ENCODE data around the gene HS6ST3.

The HS6ST3 gene

DNA sequence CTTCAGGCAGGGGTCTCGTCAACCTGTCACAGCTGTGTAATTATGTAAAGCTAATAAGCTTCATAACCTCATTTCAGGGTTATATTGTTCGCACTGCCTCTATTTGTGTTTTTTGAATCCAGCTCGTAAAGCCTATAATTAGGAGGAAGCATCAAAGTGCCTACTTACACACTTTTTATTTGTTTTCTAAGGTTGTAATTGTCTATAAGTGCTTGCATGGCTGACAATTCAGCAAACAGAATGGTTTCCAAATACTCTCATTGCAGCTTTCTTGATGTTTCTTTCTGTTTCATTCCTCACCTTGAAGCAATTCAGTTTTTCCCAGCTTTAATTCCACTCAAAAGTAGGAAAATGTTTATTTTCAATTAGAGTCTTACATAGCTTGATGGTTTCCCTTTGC, 336.3 kb downstream of the HS6ST3 start:
- H3K27ac Mint-ChIP-seq, result no peak overlapping the region
- no peaks in the 10 kb centered on the region for H3K4me1 Mint-ChIP-seq
- DNase-seq (ENCODE audit: low spot score in 2 of 2) (no peak), ATAC-seq (ENCODE audit: low read depth) (no peak)
- no peak overlapping the region for H3K4me3 Mint-ChIP-seq
- no peaks in the 10 kb centered on the region for H3K27me3 Mint-ChIP-seq
- peaks cover 4% of the 10 kb centered on the region for H3K9me3 Mint-ChIP-seq
- H3K36me3 Mint-ChIP-seq, result no peaks in the 10 kb centered on the region

DNA sequence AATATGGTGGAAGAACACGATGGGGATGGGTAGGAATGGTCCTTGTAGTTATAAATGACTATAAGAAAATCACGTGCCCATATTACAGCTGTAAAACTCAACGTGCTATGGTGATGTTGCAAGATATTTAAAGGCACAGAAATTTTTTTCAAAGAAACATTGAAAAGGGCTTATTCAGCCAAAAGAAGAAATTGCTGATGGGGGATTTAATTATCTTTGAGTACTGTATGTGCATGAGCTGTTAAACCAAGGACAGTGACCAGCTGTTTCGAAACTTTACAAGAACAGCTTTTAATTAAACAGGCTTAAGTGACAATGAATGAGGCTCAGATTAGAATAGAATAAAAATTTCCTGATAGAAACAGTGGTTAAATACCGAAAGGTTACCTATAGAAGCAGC, 339.0 kb downstream of the HS6ST3 start:
- Mint-ChIP-seq H3K9me3 (peaks cover 2% of the 10 kb centered on the region), H3K27ac (no peak overlapping the region), H3K4me3 (no peak overlapping the region), H3K36me3 (no peaks in the 10 kb centered on the region), H3K4me1 (no peaks in the 10 kb centered on the region), H3K27me3 (no peaks in the 10 kb centered on the region)
- DNase-seq (ENCODE audit: low spot score in 2 of 2) (no peak), ATAC-seq (ENCODE audit: low read depth) (no peak)

DNA sequence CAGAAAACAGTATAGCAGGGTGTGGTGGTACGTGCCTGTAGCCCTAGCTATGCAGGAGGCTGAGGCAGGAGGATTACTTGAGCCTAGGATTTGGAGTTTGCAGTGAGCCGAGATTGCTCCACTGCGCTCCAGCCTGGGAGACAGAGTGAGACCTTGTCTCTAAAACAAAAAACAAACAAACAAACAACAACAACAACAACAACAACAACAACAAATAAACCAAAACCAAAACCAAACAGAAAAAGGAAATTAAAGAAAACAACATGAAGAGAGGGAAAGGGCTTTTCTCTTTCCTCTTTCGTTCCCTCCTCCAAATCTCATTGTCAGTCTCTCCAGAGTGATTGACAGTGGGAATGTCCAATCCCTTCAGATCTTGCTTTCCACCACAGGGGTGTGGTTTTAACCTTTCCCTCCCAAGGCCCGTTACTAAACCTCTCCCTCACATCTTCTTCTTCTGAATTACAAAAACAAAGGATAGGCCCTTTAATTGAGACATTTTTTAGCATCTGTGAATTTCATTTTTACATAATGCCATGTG, 341.2 kb downstream of the HS6ST3 start:
- H3K9me3 Mint-ChIP-seq, result peaks cover 5% of the 10 kb centered on the region
- H3K27me3 Mint-ChIP-seq, result no peaks in the 10 kb centered on the region
- H3K4me1 Mint-ChIP-seq, result no peaks in the 10 kb centered on the region
- no peak overlapping the region for H3K27ac Mint-ChIP-seq
- no peak overlapping the region for H3K4me3 Mint-ChIP-seq
- H3K36me3 Mint-ChIP-seq, result no peaks in the 10 kb centered on the region
- ATAC-seq (ENCODE audit: low read depth) (no peak), DNase-seq (ENCODE audit: low spot score in 2 of 2) (no peak)

GRCh38 chr13:96444676-96445075, 354.8 kb downstream of the HS6ST3 start:
- H3K9me3 Mint-ChIP-seq, result peaks cover 7% of the 10 kb centered on the region

GRCh38 chr13:96449920-96450319, 360.0 kb downstream of the HS6ST3 start:
- Mint-ChIP-seq H3K27ac (no peak overlapping the region), H3K9me3 (peaks cover 2% of the 10 kb centered on the region), H3K27me3 (no peaks in the 10 kb centered on the region), H3K4me1 (no peaks in the 10 kb centered on the region), H3K36me3 (no peaks in the 10 kb centered on the region), H3K4me3 (no peak overlapping the region)
- no peak for ATAC-seq (ENCODE audit: low read depth)
- no peak for DNase-seq (ENCODE audit: low spot score in 2 of 2)

More at GRCh38 chr13:96444676-96445075, 354.8 kb downstream of the HS6ST3 start:
- no peak overlapping the region for H3K4me3 Mint-ChIP-seq
- no peaks in the 10 kb centered on the region for H3K4me1 Mint-ChIP-seq
- ATAC-seq (ENCODE audit: low read depth) (no peak), DNase-seq (ENCODE audit: low spot score in 2 of 2) (no peak)
- no peaks in the 10 kb centered on the region for H3K36me3 Mint-ChIP-seq
- no peak overlapping the region for H3K27ac Mint-ChIP-seq
- H3K27me3 Mint-ChIP-seq, result no peaks in the 10 kb centered on the region

DNA sequence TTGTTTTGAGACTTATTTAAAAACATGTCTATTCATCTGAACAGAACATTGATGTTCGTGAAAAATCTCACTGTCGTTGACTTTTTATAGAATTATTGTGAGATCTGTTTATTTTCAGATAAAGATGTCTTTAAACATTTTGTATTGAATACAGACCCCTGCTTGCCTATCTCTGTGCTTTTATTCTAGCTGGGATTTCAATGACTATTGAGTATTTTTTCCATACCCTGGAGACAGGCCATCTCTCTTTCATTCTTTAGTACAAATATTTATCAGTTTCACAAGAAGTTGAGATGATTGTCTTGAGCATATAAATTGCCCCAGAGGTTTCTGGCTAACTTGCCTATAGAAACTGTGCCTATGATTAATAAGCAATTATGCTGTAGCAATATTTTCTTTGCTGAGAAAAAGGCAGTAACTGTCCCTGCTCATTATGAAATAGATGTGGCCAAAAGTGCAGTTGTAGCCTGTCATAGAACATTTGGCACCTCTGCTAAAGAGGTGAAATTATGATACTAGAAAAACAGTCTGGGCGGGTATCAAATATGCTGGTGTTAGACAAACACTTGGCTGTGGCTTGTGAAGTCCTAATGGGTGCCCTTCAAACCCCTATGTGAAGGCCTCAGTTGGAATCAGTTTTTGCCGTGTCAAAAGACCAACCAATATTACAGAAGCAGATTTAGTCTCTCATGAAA, 360.6 kb downstream of the HS6ST3 start:
- ATAC-seq (ENCODE audit: low read depth) (no peak), DNase-seq (ENCODE audit: low spot score in 2 of 2) (no peak)
- H3K27me3 Mint-ChIP-seq, result no peaks in the 10 kb centered on the region
- H3K4me1 Mint-ChIP-seq, result no peaks in the 10 kb centered on the region
- no peaks in the 10 kb centered on the region for H3K36me3 Mint-ChIP-seq
- H3K4me3 Mint-ChIP-seq, result no peak overlapping the region
- H3K9me3 Mint-ChIP-seq, result peaks cover 2% of the 10 kb centered on the region
- no peak overlapping the region for H3K27ac Mint-ChIP-seq

DNA sequence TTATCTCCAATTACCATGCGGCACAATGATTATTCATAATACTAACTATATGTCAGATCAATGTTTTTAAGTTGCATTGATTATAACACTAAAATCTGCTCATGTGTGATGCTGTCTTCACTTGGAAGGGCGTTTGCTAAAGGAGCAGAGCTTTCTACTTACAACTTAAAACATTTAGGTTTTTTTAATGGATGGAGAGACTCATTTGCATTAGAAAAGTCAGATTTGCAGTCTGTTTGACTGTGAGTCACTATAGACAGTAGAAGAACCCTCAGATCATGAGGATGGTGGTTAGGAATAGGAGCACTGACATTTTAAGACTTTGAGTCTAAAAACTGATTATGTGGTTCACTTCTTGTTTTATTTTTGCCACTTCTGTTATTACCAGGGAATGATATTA, 364.6 kb downstream of the HS6ST3 start:
- ATAC-seq (ENCODE audit: low read depth), result no peak
- DNase-seq (ENCODE audit: low spot score in 2 of 2), result no peak
- H3K27me3 Mint-ChIP-seq, result no peaks in the 10 kb centered on the region

GRCh38 chr13:96460609-96461008, 370.7 kb downstream of the HS6ST3 start:
- H3K4me3 Mint-ChIP-seq, result no peak overlapping the region
- no peaks in the 10 kb centered on the region for H3K27me3 Mint-ChIP-seq
- no peaks in the 10 kb centered on the region for H3K36me3 Mint-ChIP-seq
- no peak for ATAC-seq (ENCODE audit: low read depth)
- no peak for DNase-seq (ENCODE audit: low spot score in 2 of 2)
- H3K9me3 Mint-ChIP-seq, result peaks cover 4% of the 10 kb centered on the region
- no peaks in the 10 kb centered on the region for H3K4me1 Mint-ChIP-seq
- H3K27ac Mint-ChIP-seq, result no peak overlapping the region

More for the DNA sequence above, 364.6 kb downstream of the HS6ST3 start:
- Mint-ChIP-seq H3K4me3 (no peak overlapping the region), H3K9me3 (no peaks in the 10 kb centered on the region), H3K27ac (no peak overlapping the region), H3K4me1 (no peaks in the 10 kb centered on the region), H3K36me3 (no peaks in the 10 kb centered on the region)

GRCh38 chr13:96473526-96474180, 383.7 kb downstream of the HS6ST3 start:
- no peaks in the 10 kb centered on the region for H3K27me3 Mint-ChIP-seq
- H3K4me1 Mint-ChIP-seq, result no peaks in the 10 kb centered on the region
- peaks cover 2% of the 10 kb centered on the region for H3K9me3 Mint-ChIP-seq
- ATAC-seq (ENCODE audit: low read depth) (no peak), DNase-seq (ENCODE audit: low spot score in 2 of 2) (no peak)
- no peak overlapping the region for H3K4me3 Mint-ChIP-seq
- H3K27ac Mint-ChIP-seq, result no peak overlapping the region
- H3K36me3 Mint-ChIP-seq, result no peaks in the 10 kb centered on the region

GRCh38 chr13:96474181-96474557, 384.3 kb downstream of the HS6ST3 start:
- no peaks in the 10 kb centered on the region for H3K27me3 Mint-ChIP-seq
- no peak for ATAC-seq (ENCODE audit: low read depth)

GRCh38 chr13:96475103-96475502, 385.2 kb downstream of the HS6ST3 start:
- ATAC-seq (ENCODE audit: low read depth) (no peak), DNase-seq (ENCODE audit: low spot score in 2 of 2) (no peak)
- H3K27ac Mint-ChIP-seq, result no peak overlapping the region
- H3K4me1 Mint-ChIP-seq, result no peaks in the 10 kb centered on the region
- no peaks in the 10 kb centered on the region for H3K9me3 Mint-ChIP-seq
- no peak overlapping the region for H3K4me3 Mint-ChIP-seq
- no peaks in the 10 kb centered on the region for H3K36me3 Mint-ChIP-seq
- H3K27me3 Mint-ChIP-seq, result no peaks in the 10 kb centered on the region

More at GRCh38 chr13:96474181-96474557, 384.3 kb downstream of the HS6ST3 start:
- H3K4me3 Mint-ChIP-seq, result no peak overlapping the region
- peaks cover 2% of the 10 kb centered on the region for H3K9me3 Mint-ChIP-seq
- no peaks in the 10 kb centered on the region for H3K4me1 Mint-ChIP-seq
- no peak overlapping the region for H3K27ac Mint-ChIP-seq
- DNase-seq (ENCODE audit: low spot score in 2 of 2), result no peak
- H3K36me3 Mint-ChIP-seq, result no peaks in the 10 kb centered on the region

DNA sequence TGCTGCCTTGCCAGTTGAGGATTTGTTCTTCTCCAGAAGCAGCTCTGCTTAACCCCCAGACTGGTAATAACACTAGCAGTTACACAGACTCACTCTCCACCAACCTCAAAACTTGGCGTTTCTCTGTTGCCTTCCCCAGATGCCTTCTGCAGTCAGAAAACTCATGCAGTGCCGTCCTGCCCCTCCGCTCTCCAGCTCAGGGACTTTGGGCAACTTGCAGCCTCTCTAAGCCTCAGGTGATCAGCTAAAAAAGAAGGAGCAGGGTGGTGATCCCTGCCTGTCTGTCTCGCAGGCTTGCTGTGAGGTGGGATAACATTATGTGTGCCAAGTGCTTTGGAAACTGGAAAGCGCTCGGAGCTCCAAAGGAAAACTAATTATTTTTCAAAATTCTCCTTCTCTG, 391.6 kb downstream of the HS6ST3 start:
- Mint-ChIP-seq H3K27ac (no peak overlapping the region), H3K9me3 (no peaks in the 10 kb centered on the region), H3K4me1 (no peaks in the 10 kb centered on the region), H3K27me3 (no peaks in the 10 kb centered on the region), H3K4me3 (no peak overlapping the region), H3K36me3 (no peaks in the 10 kb centered on the region)
- ATAC-seq (ENCODE audit: low read depth) (no peak), DNase-seq (ENCODE audit: low spot score in 2 of 2) (no peak)

GRCh38 chr13:96490496-96490989, 400.6 kb downstream of the HS6ST3 start:
- Mint-ChIP-seq H3K36me3 (no peaks in the 10 kb centered on the region), H3K9me3 (peaks cover 4% of the 10 kb centered on the region), H3K4me1 (no peaks in the 10 kb centered on the region), H3K27ac (no peak overlapping the region), H3K27me3 (no peaks in the 10 kb centered on the region), H3K4me3 (no peak overlapping the region)
- ATAC-seq (ENCODE audit: low read depth), result no peak
- no peak for DNase-seq (ENCODE audit: low spot score in 2 of 2)

DNA sequence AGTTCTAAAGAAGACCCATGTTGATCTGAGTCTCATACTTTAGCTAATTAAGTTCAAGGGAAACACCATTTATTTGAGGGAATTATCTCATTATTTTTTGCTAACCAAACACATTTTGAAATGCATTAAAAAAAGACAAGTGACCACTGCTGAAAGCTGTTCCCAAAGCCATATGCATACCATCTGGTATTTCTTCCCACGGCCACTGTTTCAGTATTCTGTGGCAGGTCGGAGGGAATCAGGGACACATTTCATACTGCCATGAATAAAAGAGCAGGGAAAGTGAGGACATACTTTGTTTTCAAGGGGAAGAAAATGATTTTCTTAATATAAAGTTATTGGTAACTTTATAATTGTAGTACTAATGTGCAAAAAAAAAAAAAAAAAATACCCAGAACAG, 401.2 kb downstream of the HS6ST3 start:
- Mint-ChIP-seq H3K27ac (no peak overlapping the region), H3K4me1 (no peaks in the 10 kb centered on the region), H3K27me3 (no peaks in the 10 kb centered on the region), H3K36me3 (no peaks in the 10 kb centered on the region), H3K9me3 (peaks cover 4% of the 10 kb centered on the region), H3K4me3 (no peak overlapping the region)
- ATAC-seq (ENCODE audit: low read depth), result no peak
- no peak for DNase-seq (ENCODE audit: low spot score in 2 of 2)
